Endothelial cell of hepatic sinusoid (primary cell): ENCODE data around the gene SSTR1.

Experiments used
- in situ Hi-C: cut with HindIII; loops from 2 replicates; pipeline ENCODE4 v1.10.0; 2017; ENCODE audit warnings: low sequenced_read_pairs

The SSTR1 gene

DNA sequence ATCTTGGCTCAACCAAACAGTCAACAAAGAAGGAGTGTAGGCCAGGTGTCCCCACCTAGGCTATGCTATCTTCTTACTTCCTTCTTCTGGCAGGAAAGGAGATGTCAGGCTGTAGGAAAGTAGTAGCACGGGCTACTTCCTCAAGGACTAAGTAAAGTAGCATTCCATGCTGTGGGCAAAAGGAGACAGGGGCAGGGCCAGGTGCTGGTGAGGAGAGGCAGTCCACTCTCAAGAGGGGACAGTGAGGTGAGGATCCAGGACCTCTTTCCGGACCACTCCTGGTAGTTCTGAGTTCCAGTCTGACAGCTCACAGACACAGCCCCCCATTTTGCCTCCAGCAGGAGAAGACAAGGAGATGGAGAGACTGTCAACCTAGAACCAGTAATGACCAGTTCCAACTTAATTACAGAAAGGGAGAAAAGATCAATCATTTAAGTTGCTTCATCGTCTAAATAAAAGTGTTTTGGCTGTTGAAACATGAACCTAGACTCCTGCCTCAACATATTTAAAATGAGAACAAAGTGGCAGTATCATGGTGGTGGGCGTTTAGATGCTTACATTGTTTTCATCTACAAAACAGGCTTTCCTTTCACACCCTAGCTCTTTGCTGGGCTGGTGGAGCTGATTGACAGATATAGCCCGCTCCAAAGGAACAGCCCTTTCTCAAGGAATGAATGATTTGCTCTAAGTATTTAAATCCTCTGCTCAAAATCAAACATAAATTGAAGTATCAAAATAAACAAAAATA lies 5.1 kb upstream of the SSTR1 start:
- in situ Hi-C loops, result no loop called here

DNA sequence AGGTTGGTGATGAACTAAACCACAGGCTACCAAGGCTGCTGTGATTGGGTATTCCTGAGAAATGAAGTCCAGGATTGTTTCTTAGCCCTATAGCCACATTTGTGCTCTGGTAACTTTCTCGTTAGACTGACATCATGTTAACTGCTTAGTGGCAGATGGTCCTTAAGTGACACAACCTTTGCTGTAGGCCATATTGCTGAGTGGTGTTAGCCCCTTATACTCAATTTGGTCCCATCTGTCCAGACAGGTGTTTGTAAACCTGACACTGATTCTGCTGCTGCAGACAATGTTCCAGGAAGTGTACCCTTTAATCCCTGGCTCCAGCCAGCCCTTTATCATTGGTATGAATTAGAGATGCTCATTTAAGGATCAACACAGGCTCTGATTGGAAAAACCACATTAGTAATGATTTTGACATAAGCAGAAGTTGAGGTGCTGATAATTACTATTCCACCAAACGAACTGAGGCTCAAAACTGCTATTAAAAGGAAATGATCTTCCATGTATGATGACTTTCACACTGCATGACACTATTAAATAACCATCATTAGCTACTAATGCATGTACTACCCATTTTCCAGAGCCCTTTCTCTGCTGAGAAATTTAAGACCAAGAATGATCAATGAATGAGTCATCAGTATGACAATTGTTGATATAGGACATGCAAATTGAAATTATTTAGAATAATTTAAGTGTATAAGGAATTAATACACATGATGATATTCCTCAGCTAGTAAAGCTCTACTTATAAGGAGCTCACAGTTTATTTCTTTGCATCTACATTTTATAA lies 3.6 kb upstream of the SSTR1 start:
- in situ Hi-C loops, result no loop called here

DNA sequence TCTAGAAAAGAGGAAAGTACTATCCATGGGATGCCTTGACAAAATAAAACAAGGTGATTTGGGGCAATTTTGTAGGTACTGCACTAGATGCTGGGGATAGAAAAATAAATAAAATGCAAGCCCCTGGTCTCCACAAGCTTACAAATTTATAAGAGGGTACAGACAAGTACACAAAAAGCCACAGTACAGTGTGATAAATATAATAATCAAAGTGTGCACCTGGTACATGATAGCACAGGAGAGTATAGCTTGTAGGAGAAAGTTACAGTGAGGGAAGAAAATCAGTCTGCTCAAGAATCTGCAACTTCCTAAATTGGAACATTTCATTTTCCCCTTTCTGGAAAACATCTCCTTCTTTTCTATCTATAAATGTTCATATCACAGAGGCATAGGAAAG lies 3.0 kb upstream of the SSTR1 start:
- in situ Hi-C loops, result loop anchor here (5.0 kb wide), 1 partner anchor 48 kb away; no protein-coding TSS in a partner anchor

- in situ Hi-C loops, result loop anchor here (5.0 kb wide), 1 partner anchor 47 kb away; no protein-coding TSS in a partner anchor
Measured at GRCh38 chr14:38205119-38205813, 2.4 kb upstream of the SSTR1 start.

- in situ Hi-C loops, result loop anchor here (5.0 kb wide), 1 partner anchor 46 kb away; no protein-coding TSS in a partner anchor
Measured at GRCh38 chr14:38205949-38206665, 1.6 kb upstream of the SSTR1 start.

DNA sequence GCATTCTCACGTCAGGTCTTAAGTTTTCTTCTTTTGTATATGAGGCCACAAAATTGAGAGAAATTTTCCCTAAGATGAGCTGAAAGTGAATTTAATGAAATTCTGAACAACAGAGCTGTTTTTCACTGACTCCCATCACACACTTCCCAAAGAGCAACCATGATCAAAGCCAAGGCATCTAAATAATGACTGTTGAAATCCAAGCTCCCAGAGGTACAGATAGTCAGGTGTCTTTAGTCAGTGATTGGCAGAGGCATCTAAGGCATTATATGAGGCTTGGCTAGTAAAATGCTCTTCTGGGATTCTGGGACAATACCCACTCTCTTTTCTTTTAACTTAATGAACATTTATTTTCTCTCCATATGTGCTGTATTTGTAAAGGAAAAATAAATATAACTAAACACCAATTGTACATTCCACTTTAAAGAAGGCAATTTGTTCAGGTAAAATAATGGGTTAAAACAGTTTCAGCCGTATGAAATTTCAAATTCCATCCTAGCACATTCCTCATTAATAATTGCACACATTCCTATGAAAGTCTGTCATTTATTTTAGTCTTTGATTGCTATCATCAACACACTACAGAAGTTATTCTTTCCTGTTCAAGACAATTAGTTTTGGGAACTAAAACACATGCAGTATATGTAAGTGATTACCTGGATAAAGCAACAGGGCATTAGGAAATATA lies 871 bp upstream of the SSTR1 start:
- in situ Hi-C loops, result loop anchor here (5.0 kb wide), 1 partner anchor 45 kb away; no protein-coding TSS in a partner anchor

DNA sequence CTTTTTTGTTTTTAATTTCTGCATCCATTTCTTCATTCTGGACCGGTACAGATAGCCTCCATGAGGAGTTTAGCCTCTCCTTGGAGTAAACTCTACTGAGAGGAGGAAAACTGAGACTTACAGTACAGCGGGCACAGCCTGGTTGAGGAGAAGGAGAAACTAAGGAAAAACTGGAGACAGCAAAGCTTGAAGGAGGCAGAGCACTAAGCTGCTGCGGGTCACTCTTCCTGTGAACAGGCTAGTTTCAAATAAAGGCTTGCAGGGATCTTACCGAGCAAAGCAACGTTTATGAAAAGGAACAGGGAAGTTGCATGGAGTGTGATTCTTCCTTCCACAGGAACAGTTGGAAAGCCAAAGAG lies 348 bp upstream of the SSTR1 start:
- in situ Hi-C loops, result loop anchor here (5.0 kb wide), 1 partner anchor 45 kb away; no protein-coding TSS in a partner anchor

DNA sequence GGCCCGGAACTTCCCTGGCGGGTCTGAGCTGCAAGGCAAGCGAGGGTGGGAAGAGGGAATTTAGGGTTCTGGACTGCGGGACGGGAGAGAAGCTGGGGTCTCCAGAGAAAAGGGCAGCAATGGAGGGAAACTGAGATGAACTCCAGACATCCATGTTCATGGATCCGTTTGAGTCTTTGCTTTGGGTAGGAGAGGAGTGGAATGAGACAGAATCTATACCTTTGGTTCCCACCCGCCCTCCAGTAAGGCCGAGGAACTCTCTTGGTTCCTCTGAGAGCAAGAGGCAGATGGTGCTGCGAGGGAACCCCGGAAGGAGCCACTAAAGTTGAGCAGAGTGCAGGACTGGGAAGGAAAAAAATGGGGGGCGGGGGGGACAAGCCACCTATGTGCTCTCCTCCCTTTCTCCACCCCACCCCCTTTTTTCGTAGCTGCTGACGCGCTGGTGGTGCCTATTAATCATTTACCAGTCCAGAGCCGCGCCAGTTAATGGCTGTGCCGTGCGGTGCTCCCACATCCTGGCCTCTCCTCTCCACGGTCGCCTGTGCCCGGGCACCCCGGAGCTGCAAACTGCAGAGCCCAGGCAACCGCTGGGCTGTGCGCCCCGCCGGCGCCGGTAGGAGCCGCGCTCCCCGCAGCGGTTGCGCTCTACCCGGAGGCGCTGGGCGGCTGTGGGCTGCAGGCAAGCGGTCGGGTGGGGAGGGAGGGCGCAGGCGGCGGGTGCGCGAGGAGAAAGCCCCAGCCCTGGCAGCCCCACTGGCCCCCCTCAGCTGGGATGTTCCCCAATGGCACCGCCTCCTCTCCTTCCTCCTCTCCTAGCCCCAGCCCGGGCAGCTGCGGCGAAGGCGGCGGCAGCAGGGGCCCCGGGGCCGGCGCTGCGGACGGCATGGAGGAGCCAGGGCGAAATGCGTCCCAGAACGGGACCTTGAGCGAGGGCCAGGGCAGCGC lies 1.2 kb downstream of the SSTR1 start:
- in situ Hi-C loops, result loop anchor here (5.0 kb wide), 1 partner anchor 43 kb away; no protein-coding TSS in a partner anchor

GRCh38 chr14:38209572-38210557 lies 2.2 kb downstream of the SSTR1 start:
- in situ Hi-C loops, result loop anchor here (5.0 kb wide), 1 partner anchor 42 kb away; no protein-coding TSS in a partner anchor

GRCh38 chr14:38210587-38211216 lies 3.0 kb downstream of the SSTR1 start:
- in situ Hi-C loops, result no loop called here

GRCh38 chr14:38211255-38211735 lies 3.6 kb downstream of the SSTR1 start:
- in situ Hi-C loops, result no loop called here

GRCh38 chr14:38212111-38212510 lies 4.4 kb downstream of the SSTR1 start:
- in situ Hi-C loops, result no loop called here

DNA sequence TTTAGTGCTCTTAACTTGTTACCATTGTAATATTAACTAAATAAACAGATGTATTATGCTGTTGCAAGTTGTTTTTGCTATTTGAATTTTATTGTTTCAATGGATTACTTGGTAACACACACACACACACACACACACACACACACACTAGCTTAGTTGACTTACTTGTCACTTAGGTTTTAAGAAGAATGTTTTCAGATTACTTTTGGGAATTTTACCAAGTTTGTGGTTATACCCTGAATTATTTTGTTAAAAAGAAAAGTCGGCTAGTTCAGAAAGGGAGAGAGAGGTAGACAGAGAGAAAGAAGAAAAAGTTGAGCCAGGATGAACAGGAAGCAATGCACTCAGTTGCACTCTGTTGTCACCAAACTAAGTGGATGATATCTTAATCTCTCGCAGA lies 5.3 kb downstream of the SSTR1 start:
- in situ Hi-C loops, result no loop called here

- in situ Hi-C loops, result no loop called here
Measured at GRCh38 chr14:38217553-38217952, 9.8 kb downstream of the SSTR1 start.

DNA sequence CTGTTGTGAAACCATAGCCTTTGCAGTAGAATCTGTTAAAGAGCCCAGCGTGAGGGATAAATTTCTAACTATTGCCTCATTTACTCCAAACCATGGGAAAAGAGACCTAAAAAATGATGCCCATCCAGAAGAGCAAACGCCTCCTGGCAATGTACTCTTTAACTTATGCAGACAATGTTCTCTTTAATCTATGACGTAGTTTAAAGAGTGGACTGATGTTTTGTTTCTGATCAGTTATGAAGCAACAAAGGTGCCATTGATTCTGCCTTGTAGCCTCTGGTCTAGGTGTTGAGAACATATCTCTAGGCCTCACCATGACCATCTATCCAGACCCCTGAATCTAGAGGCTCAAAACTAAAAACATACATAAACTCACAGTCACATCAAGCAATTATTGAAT lies 13.4 kb downstream of the SSTR1 start:
- in situ Hi-C loops, result no loop called here

DNA sequence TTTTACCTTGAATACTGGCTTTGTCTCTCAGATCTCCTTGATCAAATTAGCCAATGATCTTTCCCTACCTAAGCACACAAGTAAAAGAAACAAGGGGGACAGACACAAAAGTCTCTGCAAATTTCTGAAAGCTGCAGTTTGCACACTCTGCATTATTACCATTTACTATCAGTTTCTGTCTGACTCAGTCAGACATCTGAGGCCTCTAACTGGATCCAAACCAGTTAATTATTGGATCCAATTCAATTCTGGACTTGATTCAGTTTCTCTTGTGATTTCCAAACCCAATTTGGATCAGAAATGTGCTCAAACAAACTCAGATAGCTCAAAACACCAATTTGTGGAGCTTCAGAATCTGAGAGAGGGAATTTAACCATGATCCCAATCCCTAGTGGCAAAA lies 16.6 kb downstream of the SSTR1 start:
- in situ Hi-C loops, result no loop called here

DNA sequence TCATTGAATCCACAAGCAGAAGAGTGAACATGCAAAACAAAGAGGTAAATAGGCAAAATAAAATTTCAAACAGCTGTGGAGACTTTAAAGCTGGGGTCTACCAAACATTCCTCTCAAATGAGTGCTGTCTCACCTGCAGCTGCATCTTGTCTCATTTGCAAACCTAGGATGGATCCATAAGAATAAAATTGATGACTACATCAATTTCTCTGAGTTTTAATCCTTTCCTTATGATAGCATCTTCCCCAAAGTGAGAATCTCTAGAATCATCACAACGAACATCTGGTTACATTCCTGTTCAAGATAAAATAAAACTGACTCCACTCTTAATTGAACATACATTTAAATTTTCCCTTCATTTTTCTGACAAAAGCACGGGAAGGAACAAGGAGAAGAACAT lies 18.2 kb downstream of the SSTR1 start:
- in situ Hi-C loops, result no loop called here
